HepG2 (cell line): ENCODE measurements around the gene RAB1B. TPM values are rescaled to one million over a fixed set of nuclear protein-coding genes. Genes with fewer than 3 reads are reported as not detected.

Experiments
- ARID5B ChIP-seq: IDR thresholded peaks from 2 replicates; pipeline ENCODE4 v1.4.0; 2020; ENCODE audit warnings: mild to moderate bottlenecking, missing genetic modification reagents
- ARNT ChIP-seq: fragments of 450-650 bp; IDR thresholded peaks from 2 replicates; pipeline ENCODE4 v1.6.1; 2017
- ATAD3A ChIP-seq: sonication (generic); formaldehyde crosslinking; IDR thresholded peaks from 2 replicates; pipeline ENCODE4 v1.4.0; 2020; ENCODE audit warnings: missing genetic modification reagents
- HIVEP1 ChIP-seq: sonication (generic); formaldehyde crosslinking; IDR thresholded peaks from 2 replicates; pipeline ENCODE4 v1.4.0; 2020; ENCODE audit warnings: mild to moderate bottlenecking, missing genetic modification reagents
- KLF12 ChIP-seq: sonication (generic); formaldehyde crosslinking; IDR thresholded peaks from 2 replicates; pipeline ENCODE4 v1.4.0; 2020; ENCODE audit warnings: missing genetic modification reagents, borderline replicate concordance
- LRRFIP1 ChIP-seq: sonication (generic); formaldehyde crosslinking; conservative IDR thresholded peaks from 2 replicates; pipeline ENCODE4 v1.4.0; 2020; ENCODE audit warnings: missing genetic modification reagents
- ZGPAT ChIP-seq: IDR thresholded peaks from 2 replicates; pipeline ENCODE4 v1.6.1; 2016; ENCODE audit warnings: mild to moderate bottlenecking
- ZHX2 ChIP-seq, 2 experiments: sonication (generic) in 1 of 2; formaldehyde crosslinking in 1 of 2; IDR thresholded peaks; 2 replicates each; pipeline versions ENCODE4 v1.6.1 to v1.9.0; 2014 to 2022; ENCODE audit warnings: antibody characterized with exemption in 1 of 2, borderline replicate concordance in 1 of 2, inconsistent platforms in 1 of 2, low read depth in 1 of 2, missing genetic modification reagents in 1 of 2
- ZSCAN5A ChIP-seq: sonication (generic); formaldehyde crosslinking; IDR thresholded peaks from 2 replicates; pipeline ENCODE4 v1.8.0; 2022; ENCODE audit warnings: mild to moderate bottlenecking, missing genetic modification reagents, borderline replicate concordance
- polyA plus RNA-seq, 8 experiments: library from polyadenylated mRNA; depleted of rRNA in 3 of 8; stranded (reverse) in 7 of 8; unstranded in 1 of 8; fragments of >200 nt; fragmentation: Illumina TruSeq in 4 of 8; extraction: Trizol in 4 of 8; gene quantifications; 2 replicates each; pipeline versions ENCODE4 v1.2.1 to v1.2.3, GENCODE V29; 2011 to 2016; ENCODE audit warnings: low read depth in 4 of 8, missing spikeins in 1 of 8, mixed read lengths in 1 of 8; ENCODE audit not compliant: insufficient read depth in 1 of 8
- total RNA-seq, 5 experiments: library from RNA; depleted of rRNA; stranded (reverse); fragments of >200 nt; fragmentation: Illumina TruSeq; extraction: Trizol; gene quantifications; 2 replicates each; pipeline ENCODE4 v1.2.3, GENCODE V29; 2016; ENCODE audit warnings: low read depth in 1 of 5

RAB1B gene
- total and polyA plus RNA-seq, 2 of the 13 experiments (the other 11 are each of a cell fraction or from before 2014, with no cell fraction given): 77.9 to 87.9 TPM

GRCh38 chr11:66277471-66278362 lies 9.3 kb downstream of the RAB1B start, which contains the start of gene CNIH2 (continued):
- TF ChIP-seq LRRFIP1 (CRISPR knock-in tag) (no peak), ATAD3A (no peak), ARID5B (no peak), ZHX2 (IDR thresholded peaks at IDR 0.05; ENCODE audit: low read depth) (no peak), ZHX2 (CRISPR knock-in tag; IDR thresholded peaks at IDR 0.05; ENCODE audit: borderline replicate concordance) (no peak), ZGPAT (no peak), HIVEP1 (CRISPR knock-in tag) (peak; percentile 34; the same call in 1 of the 2 replicates), ARNT (no peak), KLF12 (no peak), ZSCAN5A (CRISPR knock-in tag) (no peak)
